Esophagus muscularis mucosa (tissue), 4 donors: ENCODE results near the gene GCNT1.

Source experiments
- EP300 ChIP-seq: sonication (generic); formaldehyde crosslinking; IDR thresholded peaks from one replicate; pipeline ENCODE4 v1.6.1; 2017; ENCODE audit warnings: antibody characterized with exemption
- POLR2A ChIP-seq: fragments of 450-650 bp; IDR thresholded peaks from one replicate; pipeline ENCODE4 v1.6.1; 2017; ENCODE audit warnings: antibody characterized with exemption, moderate library complexity, mild to moderate bottlenecking, low read depth
- POLR2AphosphoS5 ChIP-seq, 2 donors: sonication (generic); formaldehyde crosslinking; IDR thresholded peaks; one replicate each; pipeline ENCODE4 v1.6.1; 2017; ENCODE audit warnings: antibody characterized with exemption in 2 of 2
- TF ChIP-seq, protein P1 (sequence below), 3 experiments: fragments of 200-600 bp in 2 of 3; fragments of 450-650 bp in 1 of 3; sonication (generic) in 2 of 3; IDR thresholded peaks; one replicate each; pipeline ENCODE4 v1.5.1; 2017 to 2019; ENCODE audit warnings: antibody characterized with exemption in 3 of 3, mild to moderate bottlenecking in 2 of 3, moderate library complexity in 1 of 3

DNA sequence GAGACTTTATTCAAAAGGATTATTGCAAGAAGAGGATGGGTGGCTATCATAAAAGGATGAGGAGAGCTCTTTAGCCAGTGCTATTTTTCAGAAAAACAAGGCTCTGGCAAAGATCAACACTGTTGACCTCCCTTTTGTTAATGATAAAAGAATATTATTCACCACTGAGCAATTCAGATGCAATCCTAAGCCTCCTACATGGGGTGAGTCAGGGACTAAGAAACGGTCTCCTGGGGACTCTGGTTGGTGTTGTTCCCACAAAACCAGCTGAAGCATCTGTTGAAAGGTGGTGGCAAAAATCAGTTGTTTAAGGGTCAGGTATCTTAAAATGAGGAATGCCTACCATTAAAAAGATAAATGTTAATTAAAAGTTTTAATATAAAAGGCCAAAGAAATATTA, 7.7 kb upstream of the GCNT1 start:
- TF ChIP-seq POLR2A, result no peak
- TF ChIP-seq, protein P1, sequence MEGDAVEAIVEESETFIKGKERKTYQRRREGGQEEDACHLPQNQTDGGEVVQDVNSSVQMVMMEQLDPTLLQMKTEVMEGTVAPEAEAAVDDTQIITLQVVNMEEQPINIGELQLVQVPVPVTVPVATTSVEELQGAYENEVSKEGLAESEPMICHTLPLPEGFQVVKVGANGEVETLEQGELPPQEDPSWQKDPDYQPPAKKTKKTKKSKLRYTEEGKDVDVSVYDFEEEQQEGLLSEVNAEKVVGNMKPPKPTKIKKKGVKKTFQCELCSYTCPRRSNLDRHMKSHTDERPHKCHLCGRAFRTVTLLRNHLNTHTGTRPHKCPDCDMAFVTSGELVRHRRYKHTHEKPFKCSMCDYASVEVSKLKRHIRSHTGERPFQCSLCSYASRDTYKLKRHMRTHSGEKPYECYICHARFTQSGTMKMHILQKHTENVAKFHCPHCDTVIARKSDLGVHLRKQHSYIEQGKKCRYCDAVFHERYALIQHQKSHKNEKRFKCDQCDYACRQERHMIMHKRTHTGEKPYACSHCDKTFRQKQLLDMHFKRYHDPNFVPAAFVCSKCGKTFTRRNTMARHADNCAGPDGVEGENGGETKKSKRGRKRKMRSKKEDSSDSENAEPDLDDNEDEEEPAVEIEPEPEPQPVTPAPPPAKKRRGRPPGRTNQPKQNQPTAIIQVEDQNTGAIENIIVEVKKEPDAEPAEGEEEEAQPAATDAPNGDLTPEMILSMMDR (IDR thresholded peaks at IDR 0.05), result no peak
- TF ChIP-seq POLR2AphosphoS5 (IDR thresholded peaks at IDR 0.05), result no peak
- TF ChIP-seq EP300, result no peak
